HG03108 (cell line): ENCODE measurements around the gene C1QL1.

ENCODE experiments used
- ATAC-seq: cut with Tn5 transposase; IDR thresholded peaks from one replicate; pipeline ENCODE4 v1.9.1; 2021; ENCODE audit warnings: moderate library complexity; ENCODE audit not compliant: unreplicated experiment

The C1QL1 gene

DNA sequence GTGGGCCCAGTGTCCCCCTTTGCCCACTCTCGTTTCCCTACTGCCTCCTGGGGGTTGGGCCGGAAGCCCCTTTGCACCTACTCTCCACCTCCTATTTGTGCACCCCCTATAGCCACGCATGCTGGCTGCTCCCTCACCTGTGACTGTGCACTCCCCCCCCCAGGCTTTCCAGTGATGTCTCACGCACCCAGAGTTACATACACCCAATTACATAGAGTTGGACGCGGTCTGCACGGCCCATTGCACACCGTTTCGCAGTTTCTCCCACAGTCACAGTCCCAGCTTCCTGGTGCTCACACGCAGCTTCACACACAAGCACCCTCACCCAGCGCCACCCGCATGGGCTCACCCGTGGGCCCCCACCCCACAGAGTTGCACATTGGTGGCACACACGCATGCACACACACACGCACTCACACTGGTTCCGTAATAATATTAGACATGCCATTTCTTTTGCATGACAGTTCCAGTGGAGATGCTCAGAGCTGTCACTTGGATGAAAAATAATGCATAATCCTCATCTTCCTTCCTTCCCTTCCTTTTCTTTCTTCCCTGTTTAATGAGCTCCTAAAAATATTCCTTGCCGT is 21.5 kb upstream of the C1QL1 start:
- ATAC-seq: no peak

DNA sequence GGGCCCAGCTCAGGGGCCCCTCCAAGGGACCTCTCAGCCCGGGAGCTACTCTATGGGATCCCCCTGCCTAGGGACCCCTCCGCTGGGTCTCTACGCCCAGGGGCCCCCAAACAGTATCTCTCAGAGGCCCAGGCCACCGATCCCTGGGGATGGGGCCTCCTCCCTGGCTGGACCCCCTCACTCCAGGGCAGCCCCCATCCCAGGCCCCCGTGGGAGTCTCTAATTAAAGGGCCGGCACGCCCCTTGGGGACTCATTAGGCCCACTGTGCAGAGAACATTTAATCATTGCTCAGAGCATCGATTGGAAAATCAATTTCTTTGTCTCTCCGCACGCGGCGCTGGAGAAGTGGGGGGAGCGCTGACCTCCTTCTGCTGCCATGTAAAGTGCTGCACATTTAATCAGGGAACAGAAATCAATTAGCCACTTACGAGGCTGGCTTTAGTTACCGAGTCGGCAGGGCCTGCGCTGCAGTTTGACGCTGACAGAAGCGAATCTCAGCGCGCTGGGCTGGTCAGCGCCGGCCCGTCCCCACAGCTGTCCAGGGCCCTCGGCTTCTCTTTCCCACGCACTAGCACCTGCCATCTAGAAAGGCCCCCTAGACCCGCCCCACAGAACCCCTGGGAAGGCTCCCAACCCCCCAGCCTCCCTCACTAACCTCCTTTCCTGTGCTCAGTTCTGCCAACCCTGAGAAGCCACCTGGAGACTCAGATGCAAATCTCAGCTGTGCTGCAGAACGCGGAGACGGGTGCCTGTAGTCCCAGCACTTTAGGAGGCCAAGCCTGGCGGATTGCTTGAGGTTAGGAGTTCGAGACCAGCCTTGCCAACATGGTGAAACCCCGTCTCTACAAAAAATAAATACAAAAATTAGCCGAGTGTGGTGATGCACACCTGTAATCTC is 20.2 kb upstream of the C1QL1 start:
- ATAC-seq: no peak

DNA sequence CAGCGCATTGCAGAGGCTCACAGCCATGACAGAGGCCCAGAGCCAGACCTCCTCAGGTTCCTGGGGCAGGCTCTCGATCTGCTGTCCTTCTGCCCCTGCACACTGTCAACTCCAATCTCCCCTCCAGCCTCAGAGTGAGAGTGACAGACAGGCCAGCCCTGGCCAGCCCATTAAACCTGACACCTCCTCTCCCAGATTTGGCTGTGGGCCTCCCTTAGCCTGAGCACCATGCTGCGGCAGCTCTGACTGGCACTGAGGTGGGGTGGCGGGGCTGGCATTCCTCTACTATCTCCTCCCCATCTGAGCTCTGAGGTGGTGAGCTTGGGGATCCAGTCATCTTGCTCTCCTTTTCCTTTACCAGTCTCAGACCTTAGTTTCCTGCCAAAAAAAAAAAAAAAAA is 15.5 kb upstream of the C1QL1 start:
- no peak for ATAC-seq

DNA sequence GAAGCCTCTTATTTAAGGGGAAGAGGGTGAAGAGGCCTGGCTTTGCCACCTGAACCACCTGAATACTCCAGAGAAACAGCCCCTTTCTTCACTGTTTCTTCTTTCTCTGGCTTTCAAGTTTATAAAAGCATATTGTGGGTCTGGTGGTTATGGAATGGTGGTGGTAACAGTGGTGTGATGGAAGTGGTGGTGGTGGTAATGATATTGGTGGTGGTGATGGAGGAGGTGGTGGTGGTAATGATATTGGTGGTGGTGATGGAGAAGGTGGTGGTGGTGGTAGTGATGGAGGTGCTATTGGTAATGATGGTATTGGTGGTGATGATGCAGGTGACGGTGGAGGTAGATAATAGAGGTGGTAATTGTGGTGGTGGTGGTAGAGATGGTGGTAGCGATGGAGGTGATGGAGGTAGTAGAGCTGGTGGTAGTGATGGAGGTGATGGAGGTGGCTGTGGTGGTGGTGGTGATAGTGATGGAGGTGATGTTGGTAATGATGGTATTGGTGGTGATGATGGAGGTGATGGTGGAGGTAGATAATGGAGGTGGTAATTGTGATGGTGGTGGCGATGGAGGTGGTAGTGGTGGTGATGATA is 14.1 kb upstream of the C1QL1 start:
- ATAC-seq: no peak

DNA sequence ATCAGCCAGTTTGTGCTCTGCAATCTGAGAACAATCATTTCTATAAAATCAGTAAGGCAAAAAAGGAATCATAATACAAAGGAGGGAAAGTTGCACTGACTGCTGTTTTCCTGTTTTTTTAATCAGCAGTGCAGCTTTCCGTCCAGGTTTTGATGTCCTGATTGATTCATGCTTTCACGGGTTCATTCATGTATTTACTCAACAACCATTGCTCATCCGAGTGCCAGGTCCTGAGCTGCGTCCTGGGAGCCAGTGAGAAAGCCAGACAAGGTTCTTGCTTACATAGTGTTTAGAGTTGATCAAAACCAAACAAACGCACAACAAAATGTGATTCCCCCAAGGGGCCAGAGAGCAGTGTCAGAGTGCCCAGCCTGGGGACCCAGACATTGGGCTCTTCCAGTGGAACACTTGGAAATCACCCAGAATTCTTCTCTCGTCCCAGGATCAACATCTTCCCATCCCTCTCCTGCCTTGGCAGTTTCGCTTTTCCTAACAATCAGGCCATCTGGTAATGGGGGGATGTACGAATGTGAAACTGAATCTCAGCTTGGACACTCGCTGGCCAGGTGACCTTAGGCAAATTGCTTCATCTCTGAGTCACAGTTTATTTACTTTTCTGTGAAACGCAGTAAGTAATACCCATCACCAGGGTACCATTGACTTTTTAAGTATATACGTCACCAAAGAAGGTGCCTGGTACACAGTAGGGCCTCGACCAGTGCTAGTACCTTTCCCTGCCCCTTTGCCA is 13.3 kb upstream of the C1QL1 start:
- ATAC-seq: no peak

DNA sequence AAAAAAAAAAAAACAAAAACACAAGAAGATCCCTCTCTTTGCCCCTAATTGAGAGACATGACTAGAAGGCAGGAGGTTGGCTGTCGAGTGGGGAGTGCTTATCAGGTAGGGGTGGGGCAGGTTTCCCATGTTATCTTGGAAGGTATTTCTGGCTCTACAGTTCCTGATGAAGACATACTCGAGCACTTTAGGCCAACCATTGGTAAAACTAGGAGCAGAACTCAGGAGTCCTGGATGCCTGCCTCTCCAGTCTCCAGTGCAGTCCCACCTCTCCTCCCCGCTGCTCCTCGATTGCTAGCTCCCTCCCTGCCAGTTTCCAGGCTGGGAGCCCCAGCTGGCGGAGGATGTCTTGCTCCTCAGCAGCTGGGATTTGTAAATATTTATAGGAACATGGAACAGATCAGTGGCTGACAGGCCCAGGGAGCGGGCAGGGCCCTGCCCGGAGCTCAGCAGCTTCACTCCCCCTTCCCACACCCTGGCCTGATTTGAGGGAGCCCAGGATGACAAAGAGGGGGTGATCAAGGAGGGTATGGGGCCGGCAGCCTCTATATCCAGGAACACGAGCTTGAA is 11.4 kb upstream of the C1QL1 start:
- ATAC-seq: no peak

DNA sequence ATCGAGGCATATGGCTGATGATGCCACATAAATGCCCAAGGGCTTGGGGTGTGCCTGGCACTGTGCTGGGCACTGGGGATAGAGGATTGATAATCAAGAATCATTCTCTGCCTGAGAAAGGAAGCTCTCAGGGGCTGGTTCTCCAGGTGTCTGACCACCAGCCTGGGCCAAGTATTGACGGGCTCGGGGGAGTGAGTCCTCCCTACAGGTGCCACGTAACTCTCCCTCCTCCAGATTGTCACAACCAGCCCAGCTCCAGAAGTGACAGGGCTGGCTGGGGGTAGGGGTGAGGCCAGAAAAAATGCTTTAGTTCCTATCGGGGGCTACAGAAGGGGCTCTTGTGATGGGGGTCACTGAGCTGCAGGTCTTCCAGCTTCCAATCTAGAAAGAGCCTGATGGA is 10.7 kb upstream of the C1QL1 start:
- ATAC-seq: no peak

DNA sequence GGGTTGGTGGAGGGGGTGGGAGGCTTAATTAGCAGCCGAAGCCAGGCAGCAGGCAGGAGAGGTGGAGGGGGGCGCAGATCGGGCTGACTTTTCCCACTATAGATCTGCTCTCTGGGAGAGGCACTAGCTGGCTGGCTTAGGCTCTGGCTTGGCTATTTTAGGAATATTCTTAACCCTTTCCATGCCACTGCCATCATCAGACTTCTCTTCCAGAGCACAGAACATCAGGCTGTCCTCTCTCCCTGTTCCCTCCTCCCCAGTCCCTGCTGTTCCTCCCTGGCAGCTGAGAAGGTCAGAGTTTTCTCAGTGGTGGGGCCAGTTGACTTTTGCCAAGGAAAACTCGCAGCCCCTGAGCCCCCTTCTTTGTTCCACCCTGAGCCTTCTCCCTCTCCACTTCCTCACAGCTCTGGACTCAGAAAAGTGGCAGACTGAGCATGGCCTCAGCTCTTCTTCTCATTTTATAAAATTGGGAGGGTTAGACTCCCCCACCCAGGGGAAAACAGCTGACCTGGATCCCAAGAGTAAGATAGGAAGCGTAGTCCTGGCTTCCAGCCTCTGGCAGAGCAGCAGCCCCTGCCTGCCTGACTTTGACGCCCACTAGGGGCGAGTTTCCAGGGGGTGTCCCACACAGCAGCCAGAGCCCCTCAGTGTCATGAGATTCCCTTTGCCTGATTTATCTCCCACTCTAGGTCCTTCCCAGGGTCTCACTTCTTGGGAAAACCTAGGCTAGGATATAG is 9.9 kb upstream of the C1QL1 start:
- no peak for ATAC-seq

DNA sequence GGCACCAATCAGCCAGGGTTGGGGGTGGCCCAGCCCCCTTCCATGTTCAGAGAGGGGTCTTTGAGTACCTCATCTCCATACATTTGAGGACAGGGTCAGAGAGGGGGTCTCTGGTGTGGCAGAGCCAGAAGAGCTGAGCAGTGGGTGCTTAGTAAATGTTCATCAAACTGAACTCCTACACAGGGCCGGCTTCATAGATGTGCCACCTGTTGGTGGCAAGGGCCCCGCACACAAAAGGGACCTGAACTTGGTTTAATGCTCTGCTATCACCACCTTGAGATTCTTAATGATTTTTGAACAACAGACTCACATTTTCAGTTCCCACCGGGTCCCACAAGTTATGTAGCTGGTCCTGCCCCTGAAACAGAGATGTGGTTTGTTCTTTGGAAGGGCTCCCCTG is 9.0 kb upstream of the C1QL1 start:
- ATAC-seq: no peak

DNA sequence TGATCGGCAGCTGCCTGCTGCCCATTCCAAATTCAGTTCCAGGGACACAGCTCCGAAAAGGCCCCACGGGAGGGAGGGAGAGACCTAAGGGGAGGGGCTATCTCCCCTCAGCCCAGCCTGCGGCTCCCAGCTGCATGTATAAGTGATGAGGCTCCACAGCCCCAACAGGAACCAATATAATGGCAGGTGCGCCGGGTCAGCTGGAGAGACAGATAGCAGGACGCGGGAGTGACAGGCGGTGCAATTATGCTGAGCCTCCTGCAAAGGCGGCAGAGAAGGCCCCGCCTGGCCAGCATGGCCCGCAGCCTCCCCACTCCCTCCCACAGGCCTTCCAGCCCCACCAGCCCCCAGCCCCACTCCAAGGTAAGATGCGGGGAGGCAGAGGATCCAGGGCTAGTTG is 8.1 kb upstream of the C1QL1 start:
- no peak for ATAC-seq

DNA sequence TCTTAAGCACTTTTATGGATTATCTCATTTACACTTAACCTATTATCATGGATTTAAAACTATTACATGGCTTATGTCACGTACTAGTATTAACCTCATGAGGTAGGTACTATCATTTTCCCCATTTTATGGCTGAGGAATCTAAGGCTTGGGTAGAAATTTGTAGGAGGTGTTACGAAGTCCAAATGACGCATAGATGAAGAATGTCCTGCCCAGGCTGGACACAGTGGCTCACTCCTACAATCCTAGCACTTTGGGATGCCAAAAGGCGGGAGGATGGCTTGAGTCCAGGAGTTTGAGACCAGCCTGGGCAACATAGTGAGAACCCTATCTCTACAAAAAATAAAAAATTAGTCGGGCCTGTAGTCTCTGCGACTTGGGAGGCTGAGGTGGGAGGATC is 4.8 kb upstream of the C1QL1 start:
- ATAC-seq: no peak

DNA sequence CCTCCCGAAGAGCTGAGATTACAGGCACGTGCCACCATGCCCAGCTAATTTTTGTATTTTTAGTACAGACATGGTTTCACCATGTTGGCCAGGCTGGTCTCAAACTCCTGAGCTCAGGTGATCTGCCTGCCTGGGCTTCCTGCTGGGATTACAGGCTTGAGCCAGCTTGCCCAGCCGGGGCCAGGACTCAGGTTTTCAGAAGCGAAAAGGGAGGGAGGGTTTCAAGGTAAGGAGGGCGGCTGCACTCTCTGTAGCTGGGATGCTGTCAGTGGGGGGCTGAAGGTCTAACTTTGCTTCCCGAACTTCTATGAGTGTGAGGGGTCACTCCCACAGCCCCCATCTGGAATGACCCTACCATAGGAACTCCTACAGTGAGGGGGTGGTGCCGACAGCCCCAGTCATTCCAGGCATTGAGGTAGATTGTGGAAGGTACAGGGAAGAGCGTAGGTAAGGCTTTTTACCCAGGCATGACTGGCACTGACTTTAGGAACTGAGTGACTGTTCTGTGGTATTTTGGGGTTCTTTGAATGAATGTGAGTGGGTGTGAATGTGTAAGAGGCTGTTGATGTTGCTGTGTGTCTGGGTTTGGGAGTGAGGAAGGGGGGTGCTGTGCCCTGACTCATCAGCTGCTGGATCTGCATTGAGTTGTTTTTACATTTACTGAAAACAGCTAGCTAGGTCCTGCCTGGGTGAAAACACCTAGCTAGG is 3.8 kb upstream of the C1QL1 start:
- ATAC-seq: no peak

DNA sequence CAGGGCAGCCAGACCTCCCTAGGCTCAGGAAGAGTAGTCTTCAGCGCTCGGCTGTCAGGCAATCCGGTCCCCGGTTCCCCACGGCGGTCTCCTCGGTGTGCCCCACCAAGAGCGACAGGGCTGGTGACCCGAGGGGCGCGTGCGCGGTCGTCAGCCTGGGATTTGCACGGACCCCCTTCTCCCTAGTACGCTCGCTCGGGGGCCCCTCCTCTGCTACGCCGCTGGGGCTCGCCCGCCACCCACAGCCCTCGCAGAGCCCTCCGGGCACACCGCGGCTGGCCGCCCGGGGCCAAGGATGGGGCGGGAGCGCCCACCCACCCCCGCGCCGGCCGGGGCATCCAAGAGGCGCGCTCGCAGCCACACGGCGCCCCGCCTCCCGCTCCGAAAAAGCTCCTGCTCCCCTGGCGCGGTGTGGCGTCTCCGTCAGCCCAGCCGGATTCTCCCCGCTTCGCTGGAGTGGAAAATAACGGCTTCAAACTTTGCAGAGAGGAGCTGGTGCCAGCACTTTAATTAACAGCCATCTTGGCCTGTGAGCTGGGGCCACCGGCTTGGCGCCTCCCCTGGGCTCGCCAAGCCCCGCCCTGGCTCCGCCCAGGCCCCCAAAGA is 2.1 kb upstream of the C1QL1 start:
- ATAC-seq: no peak

DNA sequence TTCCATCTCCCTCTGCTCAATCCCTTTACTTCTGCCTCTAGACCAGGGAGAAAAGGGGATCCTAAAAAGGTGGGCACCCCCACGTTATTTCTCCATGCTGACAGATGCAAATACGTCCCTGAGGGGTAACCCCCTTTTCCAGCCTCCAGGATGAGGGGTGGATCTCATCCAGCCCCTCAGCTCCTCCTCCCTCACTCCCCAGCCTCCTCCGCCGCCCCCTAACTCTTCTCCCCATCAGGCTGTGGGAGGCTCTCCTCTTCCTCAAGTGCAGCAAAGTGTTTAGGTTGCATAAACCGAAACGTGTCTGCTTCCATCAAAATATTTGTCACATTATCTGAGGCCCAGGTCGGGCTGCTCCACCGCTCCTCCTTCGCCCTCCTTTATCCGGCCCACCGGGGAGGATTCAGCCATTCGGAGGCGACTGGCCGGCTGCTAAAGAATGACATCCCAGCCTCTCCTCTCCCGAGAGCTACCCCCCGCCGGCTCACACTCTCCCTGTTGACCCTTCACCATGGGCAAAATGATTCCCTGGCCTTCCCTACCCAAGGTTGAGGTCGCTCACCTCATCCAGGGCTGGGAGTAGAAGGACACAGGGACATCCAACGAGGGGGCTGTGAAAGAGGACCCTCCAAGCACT is 1.2 kb upstream of the C1QL1 start:
- no peak for ATAC-seq

DNA sequence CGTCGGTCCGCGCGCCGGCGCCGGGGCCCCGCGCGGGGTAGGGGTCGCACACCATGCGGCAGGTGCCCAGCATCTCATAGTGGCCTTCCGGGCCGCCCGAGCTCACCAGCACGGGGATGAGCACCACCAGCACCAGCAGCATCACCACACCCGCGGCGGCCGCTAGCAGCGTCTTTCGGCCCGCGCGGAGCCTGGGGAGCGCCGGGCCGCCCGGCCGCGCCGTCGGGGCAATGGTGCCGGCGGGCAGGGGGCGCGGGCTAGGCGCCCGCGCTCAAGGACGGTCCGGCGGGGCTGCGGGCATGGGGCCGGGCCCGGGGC is 237 bp downstream of the C1QL1 start:
- peak; percentile 7 for ATAC-seq

DNA sequence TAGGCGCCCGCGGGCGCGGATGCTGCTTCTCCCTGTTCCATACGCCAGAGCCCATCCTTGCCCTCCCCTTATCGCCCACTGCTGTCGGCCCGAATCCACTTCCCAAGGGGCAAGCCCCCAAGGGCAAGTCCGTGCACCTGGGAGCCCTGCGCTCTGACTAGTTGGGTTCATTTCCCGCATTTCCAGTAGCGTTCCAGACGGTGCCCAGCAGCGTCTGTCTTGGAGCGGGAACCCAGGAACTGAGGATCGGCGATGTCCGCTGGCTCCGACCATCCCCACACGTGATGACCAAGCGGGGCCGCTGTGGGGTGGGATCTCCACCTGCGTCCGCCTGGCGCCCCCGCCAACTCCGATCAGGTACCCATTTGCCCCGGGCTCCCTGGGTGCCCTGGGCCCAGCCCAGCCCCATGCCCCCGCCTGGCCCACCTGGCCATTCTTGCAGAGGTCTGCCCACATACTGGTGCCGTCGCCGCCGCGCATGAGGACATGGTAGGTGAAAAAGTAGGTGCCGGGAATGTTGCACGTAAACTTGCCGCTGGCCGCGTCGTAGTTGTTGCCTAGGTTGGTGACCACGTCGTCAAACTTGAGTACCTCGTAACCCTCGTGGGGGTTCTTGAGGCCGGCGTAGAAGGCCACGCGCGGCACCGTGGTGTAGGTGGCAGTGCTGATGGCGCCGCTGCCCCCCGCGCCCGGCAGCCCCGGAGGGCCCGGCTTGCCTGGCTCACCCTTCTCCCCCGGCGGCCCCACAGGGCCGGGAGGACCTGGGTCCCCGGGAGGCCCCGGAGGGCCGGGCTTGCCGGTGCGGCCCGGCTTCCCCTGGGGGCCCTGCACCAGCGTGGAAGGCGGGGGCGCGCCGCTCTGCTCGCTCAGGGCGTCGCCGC is 837 bp downstream of the C1QL1 start:
- no peak for ATAC-seq

DNA sequence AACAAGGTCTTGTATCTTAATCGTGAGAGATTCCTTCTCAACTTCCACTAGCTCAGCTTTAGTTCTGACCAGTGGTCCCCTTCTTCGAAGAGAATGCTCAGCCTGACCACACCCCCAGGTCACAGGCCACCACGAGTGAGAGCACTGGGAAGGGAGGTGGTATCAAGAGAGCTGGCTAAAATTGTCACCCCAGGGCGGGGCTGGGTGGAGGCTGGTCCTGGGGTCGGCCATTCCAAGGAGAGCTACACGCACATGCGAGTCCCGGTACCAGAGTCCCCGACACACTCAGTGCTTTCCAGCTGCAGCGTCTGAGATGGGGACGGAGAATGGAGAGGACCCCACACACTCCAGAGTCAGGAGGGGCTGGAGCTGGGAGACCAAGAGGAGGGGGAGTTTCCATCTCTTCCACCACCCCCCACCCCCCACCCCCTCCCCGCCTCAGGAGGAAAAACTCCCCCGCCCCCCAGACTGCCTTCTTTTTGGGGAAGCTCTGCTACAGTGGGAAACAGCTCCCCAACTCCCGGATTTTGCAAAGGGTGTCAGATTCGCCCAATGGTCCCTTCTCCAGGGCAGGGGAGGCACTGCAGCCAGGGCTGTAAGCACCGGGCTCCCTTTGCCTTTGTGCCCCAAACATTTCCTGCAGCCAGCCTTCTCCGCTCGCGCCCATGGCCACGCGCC is 1.6 kb downstream of the C1QL1 start:
- ATAC-seq: no peak
